GM19351 (cell line): ENCODE data around the gene PGF.
"Not testable (repeated sequence)": the region's sequence is repeated elsewhere in the genome, so short reads cannot be mapped to it uniquely, and the experiment has no call there.

Source experiments
- ATAC-seq: cut with Tn5 transposase; IDR thresholded peaks from one replicate; pipeline ENCODE4 v1.9.1; 2021; ENCODE audit warnings: mild to moderate bottlenecking, moderate library complexity; ENCODE audit not compliant: unreplicated experiment

PGF gene

DNA sequence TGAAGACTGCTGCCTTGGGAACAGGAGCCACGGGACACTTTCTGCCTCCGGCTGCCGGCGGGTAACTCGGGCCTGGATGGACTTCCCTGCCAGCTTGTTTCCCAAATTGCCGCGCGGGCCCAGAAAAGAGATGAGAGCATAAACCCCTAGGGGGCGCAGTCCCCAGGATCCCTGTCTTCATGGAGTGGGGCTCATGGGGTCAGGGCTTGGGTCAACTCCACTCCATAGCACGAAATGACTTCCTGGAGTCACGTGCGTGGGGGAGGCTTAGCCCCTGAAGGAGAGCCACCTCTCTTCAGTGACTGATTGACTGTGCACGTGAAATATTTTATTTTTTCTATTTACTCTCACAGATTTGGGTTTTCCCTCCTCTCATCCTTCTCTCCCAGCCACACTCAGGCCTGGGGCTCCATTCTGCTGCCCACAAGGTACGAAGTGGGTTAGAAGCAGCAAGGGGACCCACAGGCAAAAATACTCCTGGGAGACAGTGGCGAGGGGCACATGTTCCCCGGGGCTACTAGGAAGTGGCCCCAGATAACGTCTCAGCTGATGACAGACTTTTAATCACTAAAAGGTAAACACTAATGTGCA lies 10.0 kb downstream of the PGF start:
- ATAC-seq: no peak

DNA sequence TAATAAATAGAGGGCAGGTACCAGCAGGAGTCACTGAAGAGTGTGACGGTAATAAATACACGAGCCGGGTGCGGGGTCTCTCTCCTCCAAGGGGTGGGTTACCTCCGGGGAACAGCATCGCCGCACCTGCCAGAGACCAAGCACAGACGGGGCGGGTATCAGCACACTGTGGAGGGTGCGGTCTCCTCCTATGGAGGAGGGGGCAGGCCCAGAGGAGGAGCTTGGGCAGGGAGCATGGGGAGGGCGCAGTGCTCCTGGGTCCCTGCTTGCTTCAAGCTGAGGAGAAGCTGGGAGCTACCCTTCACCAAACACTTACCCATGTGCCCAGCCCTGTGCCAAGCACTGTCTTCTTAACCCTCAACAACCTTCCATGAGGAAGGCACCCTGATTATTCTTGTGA lies 12.8 kb downstream of the PGF start:
- ATAC-seq: peak; percentile 39

DNA sequence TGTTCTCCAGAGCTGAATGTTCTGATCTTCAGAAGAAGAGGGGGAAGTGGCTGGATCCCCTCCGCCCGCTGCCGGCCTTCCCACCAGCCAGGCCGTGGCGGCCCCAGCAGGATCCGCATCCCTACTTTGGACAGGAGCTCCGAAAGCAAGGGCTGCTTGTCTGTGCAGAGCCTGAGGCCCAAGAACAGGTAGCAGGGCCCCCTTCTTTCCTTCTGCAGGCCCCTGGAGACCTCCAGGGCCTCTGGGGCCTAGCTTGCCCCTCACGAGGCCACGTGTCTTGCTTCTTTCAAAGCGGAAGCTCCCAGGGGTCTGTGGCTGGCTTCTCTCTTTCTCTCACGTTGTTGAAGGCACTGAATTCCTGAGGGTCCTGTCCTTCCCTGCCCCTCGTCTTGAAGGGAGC lies 13.2 kb downstream of the PGF start:
- no peak for ATAC-seq

DNA sequence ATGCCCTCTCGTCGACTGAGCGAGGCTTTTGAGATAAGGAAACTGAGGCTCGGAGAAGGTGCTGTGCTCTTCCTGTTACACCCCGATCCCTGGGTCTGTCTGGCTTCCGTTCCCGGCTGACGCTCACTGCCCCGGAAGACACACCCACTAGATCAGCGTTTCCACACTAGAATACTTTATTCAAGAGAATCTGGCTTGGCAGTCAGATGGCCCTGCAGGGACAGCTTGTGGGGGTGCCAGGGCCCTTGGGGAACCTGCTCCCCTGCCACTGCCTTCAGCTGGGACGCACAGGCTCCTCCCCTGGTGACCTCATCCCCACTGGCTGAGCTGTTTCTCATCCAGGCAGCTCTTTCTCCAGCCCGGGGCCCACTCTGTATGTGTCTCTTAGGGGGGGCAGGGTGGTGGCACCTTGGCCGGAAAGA lies 13.7 kb downstream of the PGF start:
- peak; percentile 58 for ATAC-seq

DNA sequence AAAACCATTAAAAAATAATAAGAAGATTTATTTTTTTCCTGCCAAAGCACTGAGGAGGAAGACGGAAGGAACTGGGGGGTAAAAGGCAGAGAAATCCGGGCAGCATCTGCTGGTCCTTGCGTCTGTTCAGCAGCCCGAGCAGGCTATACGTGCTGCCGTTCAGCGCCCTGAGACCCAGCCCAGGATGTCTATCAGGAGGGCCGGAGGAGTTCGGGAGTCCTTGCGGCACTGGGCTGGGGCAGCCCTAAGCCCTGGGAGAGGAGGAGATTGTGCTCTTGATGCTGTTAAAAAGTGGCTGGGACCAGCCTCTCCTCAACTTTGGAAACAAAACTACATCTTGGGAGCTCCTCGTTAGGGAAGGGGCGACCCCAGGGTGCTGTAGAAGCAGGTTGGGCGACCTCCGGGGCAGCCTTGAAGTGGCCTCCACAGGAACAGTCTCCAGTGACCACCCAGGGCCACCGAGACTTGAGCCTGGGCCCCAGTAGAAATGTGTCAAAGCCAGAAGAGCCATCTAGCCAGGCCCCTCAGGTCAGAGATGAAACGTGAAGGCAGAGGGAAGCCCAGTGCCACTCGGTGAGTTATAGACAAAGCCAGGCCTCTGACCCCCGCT lies 14.3 kb downstream of the PGF start:
- ATAC-seq: no peak

DNA sequence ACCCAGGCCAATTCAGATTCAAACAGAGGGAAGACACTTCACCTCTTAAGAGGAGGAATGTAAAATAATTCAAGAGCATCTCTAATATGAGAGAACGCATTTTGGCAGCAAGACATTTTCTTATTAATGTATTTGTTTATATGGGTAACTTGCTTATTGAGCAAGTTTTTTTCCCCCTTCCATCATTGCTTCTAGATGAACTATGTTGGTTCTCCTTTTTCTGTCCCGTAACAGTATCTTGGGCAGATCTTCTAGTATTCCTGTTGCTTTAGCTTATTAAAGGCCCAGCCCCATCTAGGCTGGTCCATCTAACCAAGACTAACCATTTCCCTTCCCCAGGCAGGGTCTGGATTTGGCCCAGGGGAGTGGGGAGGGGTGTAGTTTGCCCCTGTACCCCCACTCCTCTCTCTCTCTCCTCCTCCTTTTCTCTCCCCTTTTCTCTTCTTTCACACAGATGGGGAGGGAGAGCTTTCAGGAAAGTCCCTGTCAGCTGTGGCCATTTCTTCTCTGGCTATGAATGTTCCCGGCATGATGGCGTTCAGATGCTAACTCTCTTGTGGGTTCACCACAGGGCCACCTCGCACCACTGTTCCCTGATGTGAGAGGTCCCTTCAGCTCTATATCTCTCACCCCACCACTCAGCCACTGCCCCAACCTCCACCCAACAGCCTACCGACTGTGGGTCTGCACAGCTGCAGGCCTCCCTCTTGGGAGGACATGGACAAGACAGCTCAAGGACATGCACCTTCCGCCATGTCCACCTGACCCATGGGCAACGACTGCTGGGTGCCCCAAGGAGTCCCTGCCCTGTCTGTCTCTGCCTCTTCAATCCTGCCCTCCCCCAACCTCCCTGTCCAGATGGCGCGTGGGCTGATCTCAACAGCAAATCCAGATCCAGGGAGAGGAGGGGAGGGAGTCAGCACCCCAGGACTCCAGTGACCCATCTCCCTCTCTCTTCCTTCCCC lies 16.6 kb downstream of the PGF start:
- ATAC-seq: no peak

DNA sequence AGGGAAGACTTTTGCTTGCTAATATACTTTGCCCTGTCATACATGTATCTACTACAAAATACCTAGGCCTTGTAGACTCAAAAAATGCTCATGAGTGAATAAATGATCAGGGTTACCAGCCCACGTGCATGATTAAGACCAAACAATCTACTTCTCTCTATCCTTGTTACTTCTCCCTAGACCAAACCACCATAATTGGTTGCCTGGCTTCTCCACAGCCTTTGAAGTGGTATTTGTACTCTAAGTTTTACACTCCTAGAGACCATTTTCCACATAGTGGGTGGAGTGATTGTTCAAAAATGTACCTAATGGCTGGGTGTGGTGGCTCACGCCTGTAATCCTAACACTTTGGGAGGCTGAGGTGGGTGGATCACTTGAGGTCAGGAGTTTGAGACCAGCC lies 18.2 kb downstream of the PGF start:
- ATAC-seq: no peak

DNA sequence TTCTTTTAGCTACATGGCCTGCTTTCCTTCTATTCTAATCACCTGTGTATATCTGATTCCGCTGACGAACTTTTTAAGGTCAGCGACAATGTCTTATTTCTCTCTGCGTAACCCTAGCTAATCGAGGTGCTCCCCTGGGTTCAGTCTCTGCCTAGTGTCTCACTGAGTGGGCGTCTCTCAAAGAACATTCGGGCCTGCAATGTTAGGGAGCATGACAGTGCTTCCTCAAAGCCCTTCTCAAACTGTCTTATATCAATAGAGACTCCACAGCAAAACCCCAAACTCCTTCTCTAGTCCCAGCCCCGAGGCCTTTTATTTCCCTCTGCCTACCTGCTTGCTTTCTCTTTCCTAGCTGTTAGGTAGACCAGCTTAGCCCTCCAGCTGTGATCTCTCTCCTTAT lies 18.7 kb downstream of the PGF start:
- no peak for ATAC-seq

DNA sequence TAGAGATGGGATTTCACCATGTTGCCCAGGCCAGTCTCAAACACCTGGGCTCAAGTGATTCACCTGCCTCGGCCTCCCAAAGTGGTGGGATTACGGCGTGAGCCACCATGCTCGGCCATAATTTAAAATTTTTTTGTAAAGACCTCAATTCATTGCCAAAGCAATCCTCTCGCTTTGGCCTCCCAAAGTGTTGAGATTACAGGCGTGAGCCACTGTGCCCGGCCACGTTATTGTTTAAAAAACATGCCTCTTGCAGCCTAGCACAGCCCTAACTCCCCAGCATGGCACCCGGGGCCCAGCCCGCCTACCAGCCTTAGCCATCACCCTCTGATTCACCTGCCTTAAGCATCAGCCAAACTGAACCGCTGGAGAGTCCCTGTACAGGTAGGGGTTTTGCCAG lies 19.2 kb downstream of the PGF start:
- ATAC-seq: no peak

DNA sequence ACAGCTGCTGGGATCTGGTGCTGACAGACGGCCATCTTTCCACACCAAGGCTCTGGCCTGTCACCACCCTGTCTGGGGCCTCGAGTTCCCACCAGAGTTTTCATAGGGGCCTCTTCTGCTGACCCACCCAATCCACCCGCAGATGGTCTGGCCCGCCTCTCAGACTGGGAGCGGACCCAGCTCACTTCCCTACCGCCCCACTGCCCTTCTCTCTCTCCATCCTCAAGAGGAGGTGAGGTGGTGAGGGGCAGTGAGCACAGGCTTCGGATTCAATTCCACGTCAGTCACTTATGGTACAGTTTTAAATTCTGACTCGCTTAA lies 20.1 kb downstream of the PGF start:
- ATAC-seq: no peak

DNA sequence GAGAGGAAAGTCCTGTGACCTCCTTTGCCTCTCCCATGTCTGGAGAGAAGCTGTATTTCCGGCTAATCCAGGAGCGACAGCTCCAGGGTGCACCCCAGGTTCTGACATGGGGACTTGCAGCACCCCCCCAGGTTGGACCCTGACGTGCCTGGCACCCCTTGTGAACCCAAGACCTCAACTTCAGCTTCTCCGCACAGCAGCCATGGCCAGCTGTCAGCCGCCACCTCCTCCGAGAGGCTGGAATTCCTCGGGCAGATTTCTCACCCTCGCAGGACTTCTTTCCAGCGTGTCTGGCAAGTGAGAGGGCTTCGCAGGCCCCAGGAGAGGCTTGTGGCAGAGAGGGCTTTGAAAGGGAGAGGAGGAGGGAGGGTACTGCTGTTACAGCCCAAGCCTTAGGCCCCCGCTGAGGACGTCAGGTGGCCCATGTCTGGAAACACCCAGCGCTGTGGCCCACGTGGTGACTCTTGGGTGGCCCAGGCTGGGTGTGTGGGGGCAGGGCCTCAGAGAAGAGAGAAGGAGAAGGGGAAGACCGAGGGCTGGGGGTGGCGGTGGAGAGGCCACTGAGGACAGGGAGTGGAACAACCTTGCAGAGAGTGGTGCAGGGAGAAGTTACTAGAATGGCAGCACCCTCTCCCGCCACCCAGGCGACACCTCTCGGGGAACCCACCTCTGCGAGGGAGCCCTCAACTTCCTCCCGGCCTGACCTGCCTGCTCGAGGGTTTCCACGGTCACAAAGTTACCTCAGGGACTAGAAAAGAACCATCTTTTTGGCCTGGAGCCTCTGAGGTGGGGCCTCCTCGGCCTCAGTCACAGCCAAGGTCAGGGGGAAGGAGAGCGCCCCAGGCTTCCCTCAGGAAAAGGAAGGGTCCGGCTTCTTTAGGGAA lies 20.7 kb downstream of the PGF start:
- no peak for ATAC-seq

DNA sequence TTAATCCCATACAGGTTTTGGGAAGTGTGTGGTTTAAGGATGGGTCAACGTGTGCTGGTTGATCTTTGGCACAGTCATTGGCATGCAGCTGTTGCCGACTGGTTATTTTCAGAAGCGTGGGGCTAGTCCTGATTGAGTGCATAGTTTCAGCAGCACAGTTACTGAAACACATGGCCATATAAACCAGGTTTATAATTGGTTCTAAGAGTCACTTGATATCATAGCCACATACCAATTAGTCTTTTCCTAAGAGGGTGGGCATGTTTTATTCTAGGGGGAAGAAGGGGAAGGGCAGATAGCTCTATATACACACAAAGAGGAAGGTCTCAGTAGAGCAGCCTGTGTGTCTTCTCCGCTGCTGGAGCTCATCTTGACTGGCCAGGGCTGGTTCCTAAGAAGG lies 21.4 kb downstream of the PGF start:
- no peak for ATAC-seq

DNA sequence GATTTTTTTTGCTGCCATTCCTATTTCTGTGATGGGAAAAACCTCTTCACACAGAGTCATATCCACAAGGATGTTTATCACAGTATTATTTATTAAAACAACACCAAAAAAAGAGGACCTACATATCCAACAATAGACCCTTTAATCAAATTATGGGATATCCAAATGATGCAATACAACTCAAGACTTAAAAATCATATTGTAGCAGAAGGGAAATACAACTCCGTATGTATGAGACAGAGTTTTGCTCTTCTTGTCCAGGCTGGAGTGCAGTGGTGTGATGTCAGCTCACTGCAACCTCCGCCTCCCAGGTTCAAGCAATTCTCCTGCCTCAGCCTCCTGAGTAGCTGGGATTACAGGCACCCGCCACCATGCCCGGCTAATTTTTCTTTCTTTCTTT lies 22.5 kb downstream of the PGF start:
- not testable (repeated sequence) for ATAC-seq

DNA sequence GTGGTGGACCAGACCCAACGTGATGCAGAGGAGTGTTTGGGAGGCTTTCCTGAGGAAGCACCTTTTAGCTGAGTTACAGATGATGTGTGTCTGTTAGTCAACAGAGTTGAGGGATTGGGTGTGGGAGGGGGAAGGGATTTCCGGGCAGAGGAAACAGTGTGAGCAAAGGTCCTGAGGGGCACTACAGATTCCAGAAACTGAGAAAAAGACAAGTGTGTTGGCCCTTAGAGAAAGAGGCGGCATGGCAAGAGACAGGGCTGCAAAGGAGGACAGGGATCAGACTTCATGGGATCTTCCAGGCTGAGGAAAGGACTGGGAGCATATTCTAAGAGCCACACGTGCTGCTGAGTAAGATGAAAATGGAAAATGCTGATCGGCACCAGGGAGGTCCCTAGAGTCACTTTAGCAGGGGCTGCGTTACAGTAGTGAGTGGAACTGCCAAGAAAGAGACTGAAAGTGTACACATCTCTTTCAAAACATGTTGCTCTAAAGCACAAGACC lies 22.9 kb downstream of the PGF start:
- ATAC-seq: no peak

DNA sequence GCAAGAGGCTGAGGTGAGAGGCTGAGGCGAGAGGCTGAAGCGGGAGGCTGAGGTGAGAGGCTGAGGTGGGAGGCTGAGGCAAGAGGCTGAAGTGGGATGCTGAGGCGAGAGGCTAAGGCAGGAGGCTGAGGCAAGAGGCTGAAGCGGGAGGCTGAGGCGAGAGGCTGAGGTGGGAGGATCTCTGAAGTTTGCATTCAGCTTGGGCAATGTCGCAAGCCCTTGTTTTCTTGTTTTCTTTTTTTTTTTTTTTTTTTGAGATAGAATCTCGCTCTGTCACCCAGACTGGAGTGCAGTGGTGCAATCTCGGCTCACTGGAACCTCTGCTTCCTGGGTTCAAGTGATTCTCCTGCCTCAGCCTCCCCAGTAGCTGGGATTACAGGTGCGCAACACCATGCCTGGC lies 23.7 kb downstream of the PGF start:
- ATAC-seq: not testable (repeated sequence)

DNA sequence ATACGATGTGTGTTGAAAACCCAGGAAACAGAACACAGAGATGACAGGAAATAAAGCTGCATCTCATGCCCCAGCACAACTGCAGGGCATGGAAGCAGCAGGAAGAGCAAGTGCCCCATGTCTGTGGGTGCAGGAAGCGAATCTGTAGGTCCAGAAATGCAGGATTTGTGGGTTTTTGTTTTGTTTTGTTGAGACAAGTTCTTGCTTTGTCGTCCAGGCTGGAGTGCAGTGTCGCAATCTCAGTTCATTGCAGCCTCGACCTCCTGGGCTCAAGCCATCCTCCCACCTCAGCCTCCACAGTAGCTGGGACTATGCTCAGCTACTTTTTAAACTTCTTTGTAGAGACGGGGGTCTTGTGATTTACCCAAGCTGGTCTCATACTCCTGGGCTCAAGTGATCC lies 26.2 kb downstream of the PGF start:
- ATAC-seq: no peak

DNA sequence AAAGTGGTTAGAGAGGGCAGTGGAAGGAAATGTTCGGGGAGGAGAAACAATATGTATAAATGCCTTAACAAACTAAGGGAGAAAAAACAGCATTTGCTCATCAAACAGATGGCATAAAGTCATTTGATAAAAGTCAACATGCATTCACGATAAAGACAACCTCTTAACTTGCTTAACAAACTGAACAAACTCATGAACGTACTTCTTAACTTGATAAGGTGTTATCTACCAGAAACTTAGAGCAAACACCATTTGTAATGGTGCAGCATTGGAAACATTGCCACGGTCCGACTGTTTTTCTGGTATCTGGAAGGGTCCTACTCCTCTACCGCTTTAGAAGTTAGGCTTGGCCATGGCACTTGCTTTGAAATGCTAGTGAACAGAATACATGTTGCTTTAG lies 28.2 kb downstream of the PGF start:
- ATAC-seq: no peak

DNA sequence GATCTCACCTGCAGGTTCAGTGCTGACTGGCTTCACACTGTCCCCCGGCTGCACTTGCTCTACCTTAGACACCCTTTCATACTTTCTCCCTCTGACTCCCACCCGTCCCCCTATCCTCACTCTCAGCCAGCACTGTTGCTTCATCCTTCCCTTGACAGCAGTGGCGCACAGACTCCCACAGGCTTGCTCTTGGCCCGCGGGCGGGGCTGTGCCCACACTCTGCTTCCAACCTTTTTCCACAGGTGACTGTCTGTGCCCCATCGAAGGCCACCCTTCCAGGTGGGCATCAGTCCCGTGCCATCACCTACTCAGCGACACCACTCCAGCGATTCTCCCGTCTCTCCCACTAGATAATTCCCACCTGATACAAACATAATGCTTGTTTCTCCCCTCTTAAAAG lies 31.3 kb downstream of the PGF start:
- ATAC-seq: no peak

DNA sequence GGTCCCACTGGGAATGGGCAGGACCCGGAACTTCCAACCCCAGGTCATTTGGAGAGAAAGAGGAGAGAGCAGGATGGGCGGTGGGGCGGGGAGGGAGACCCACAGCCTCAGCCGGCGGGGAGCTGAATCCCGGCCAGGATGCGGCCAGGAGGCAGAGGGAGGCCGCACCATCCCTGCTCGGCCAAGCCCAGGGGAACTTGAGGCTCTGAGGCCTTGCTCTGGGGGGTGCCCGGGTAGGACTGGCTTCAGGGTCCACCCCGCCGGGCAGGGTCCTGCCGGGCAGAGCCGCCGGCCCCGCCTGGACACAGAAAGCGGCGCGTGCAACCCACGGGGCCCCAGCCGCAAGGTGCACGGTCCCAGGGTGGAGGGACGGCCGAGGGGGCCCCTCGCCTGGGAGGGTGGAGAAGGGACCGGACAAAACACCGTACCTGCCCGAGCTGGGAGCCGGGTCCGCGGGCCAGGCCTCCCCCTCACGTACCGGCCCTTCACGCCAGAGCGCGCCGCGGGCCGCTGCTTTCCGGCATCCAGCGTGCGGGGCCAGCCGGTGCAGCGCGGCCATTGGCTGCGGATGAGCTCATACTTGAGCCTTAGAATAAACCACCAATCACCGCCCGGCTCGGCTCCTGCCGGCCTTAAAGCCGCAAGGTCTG lies 32.5 kb downstream of the PGF start, which contains the start of gene RPS6KL1:
RPS6KL1 (minus strand) TSS at position 509 of the 650 bp plus-strand sequence. CDS start 1,719 bp downstream, outside the sequence.
- peak; percentile 94 for ATAC-seq

DNA sequence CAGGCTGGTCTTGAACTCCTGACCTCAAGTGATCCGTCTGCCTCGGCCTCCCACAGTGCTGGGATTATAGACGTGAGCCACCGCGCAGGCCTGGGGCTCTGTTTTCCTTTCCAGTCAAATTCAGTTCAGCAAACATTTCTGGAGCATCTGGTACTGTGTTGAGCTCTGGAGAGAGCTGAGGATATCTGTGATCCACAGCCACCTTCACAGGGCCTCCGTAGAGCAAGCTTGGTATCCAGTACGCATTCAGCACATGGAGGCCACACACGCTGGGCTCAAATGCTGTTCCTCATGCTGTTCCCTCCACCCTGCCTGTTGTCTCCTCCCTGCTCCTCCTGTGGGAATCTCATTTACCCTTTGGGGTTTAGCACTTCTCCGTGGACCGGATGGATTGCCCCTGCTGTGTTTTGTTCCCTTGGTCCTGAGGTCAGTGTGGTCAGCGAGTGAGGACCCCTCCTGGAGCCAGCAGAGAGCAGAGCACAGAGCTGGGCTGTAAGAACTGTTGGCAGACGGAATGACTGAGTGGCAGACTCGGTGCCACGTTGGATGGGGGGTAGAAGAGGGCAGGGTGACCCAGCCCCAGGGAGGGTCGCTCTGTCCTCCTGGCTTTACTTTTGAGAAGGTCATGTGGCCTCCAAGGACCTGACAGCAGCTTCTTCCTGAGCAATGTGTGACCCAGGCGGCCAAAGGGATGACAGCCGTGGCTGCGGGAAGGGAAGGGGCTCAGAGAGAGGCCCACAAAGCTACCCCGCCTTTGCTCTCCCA lies 33.2 kb downstream of the PGF start:
- no peak for ATAC-seq
